ENCODE results near the gene DYNC1H1. TPM values are rescaled to one million over a fixed set of nuclear protein-coding genes. Genes with fewer than 3 reads are reported as not detected.
A peak's percentile ranks its signal among the peaks of the same experiment; 100 is the strongest.

DYNC1H1 gene
- total and polyA plus RNA-seq, 2 experiments from 2014 or later, result 179 to 635 TPM

DNA sequence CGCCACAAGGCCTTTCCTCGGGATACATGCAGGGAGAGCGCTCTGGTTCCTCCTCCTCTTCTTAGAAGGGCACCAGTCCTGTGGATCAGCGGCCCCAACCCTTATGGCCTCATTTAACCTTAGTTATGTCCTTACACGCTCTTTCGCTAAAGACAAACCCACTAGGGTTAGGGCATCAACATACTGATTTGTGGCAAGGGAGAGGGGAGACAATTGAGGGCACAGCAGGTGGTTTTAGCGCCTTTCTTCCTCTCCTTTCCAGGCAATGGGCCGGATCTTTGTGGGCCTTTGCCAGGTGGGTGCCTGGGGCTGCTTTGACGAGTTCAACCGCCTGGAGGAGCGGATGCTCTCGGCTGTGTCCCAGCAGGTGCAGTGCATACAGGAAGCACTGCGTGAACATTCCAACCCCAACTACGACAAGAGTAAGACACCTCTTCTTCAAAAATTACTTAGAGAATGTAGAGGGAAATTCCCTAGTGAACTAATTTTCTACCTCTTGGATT, 43.6 kb downstream of the DYNC1H1 start:
- Mint-ChIP-seq H3K36me3 (ENCODE audit: low read depth) (peaks cover 99% of the 10 kb centered on the region), H3K4me3 (no peak overlapping the region), H3K27me3 (ENCODE audit: insufficient read depth, low read depth, poor library complexity) (no peaks in the 10 kb centered on the region), H3K4me1 (no peaks in the 10 kb centered on the region; the same call in 2 of the 3 replicates), H3K9me3 (no peaks in the 10 kb centered on the region), H3K27ac (no peak overlapping the region)
- Histone ChIP-seq H3F3A (replicated peaks; ENCODE audit: low read depth) (no peaks in the 10 kb centered on the region), H3K9me2 (ENCODE audit: insufficient read depth) (no peaks in the 10 kb centered on the region), H3K4me1 (ENCODE audit: insufficient read depth) (no peaks in the 10 kb centered on the region), H3K36me3 (ENCODE audit: insufficient read depth) (peaks cover 83% of the 10 kb centered on the region), H3K4me3 (no peak overlapping the region), H3K27me3 (ENCODE audit: insufficient read depth) (no peaks in the 10 kb centered on the region), H2AFZ (no peak overlapping the region), H4K20me1 (replicated peaks; ENCODE audit: insufficient read depth) (peaks cover 13% of the 10 kb centered on the region; the same call in 1 of the 2 replicates), H3K27ac (ENCODE audit: low read depth) (no peak overlapping the region), H3K79me2 (replicated peaks; ENCODE audit: insufficient read depth) (no peaks in the 10 kb centered on the region), H3K4me2 (no peak overlapping the region)
- DNase-seq (ENCODE audit: low spot score) (peak; percentile 11), ATAC-seq (peak; percentile 70)
- TF ChIP-seq STAT1 (IDR thresholded peaks at IDR 0.05; ENCODE audit: unreplicated experiment), result no peak
- no peak for TF ChIP-seq ETS1 (IDR thresholded peaks at IDR 0.05)
- no peak for TF ChIP-seq ZNF331 (CRISPR knock-in tag; IDR thresholded peaks at IDR 0.05; ENCODE audit: low read depth)
- no peak for TF ChIP-seq REST (IDR thresholded peaks at IDR 0.05; ENCODE audit: unreplicated experiment)
- no peak for TF ChIP-seq POLR2AphosphoS5 (IDR thresholded peaks at IDR 0.05; ENCODE audit: low read depth)
- no peak for TF ChIP-seq JUNB (IDR thresholded peaks at IDR 0.05; ENCODE audit: unreplicated experiment)
- TF ChIP-seq NANOG (IDR thresholded peaks at IDR 0.05; ENCODE audit: borderline replicate concordance), result no peak

- no peak for DNase-seq (ENCODE audit: low spot score)
- Histone ChIP-seq H3F3A (replicated peaks; ENCODE audit: low read depth) (no peaks in the 10 kb centered on the region), H3K4me1 (ENCODE audit: insufficient read depth) (no peaks in the 10 kb centered on the region), H3K9me2 (ENCODE audit: insufficient read depth) (no peaks in the 10 kb centered on the region), H3K27me3 (ENCODE audit: insufficient read depth) (no peaks in the 10 kb centered on the region), H3K79me2 (replicated peaks; ENCODE audit: insufficient read depth) (no peaks in the 10 kb centered on the region), H4K20me1 (replicated peaks; ENCODE audit: insufficient read depth) (peaks cover 10% of the 10 kb centered on the region; the same call in 1 of the 2 replicates), H3K4me3 (no peak overlapping the region), H3K4me2 (no peak overlapping the region), H3K36me3 (ENCODE audit: insufficient read depth) (peaks cover 83% of the 10 kb centered on the region), H3K27ac (ENCODE audit: low read depth) (no peak overlapping the region), H2AFZ (no peak overlapping the region)
- no peaks in the 10 kb centered on the region; the same call in 2 of the 3 replicates for H3K4me1 Mint-ChIP-seq
- ATAC-seq, result no peak
- no peak for TF ChIP-seq ZNF114 (CRISPR knock-in tag; IDR thresholded peaks at IDR 0.05)
- no peak for TF ChIP-seq NANOG (IDR thresholded peaks at IDR 0.05; ENCODE audit: borderline replicate concordance)
- H3K36me3 Mint-ChIP-seq (ENCODE audit: low read depth), result peaks cover 99% of the 10 kb centered on the region
- H3K9me3 Mint-ChIP-seq, result no peaks in the 10 kb centered on the region
- H3K27me3 Mint-ChIP-seq (ENCODE audit: insufficient read depth, low read depth, poor library complexity), result peaks cover 7% of the 10 kb centered on the region
- no peak overlapping the region for H3K4me3 Mint-ChIP-seq
- no peak overlapping the region for H3K27ac Mint-ChIP-seq
Measured at GRCh38 chr14:102008891-102009290, 44.5 kb downstream of the DYNC1H1 start.
